Peyer's patch (tissue), 4 donors: Measurements from ENCODE around the gene CCDC187. TPM values are rescaled to one million over a fixed set of nuclear protein-coding genes. Genes with fewer than 3 reads are reported as not detected.

ENCODE experiments used
- DNase-seq, 3 donors: peaks; one replicate each; pipeline ENCODE4 v3.0.0-alpha.2; 2017 to 2019
- H3K27ac ChIP-seq, 4 donors: fragments of 200-600 bp; sonication (generic); one replicate each; pipeline ENCODE4 v1.5.1; 2016 to 2019
- H3K27me3 ChIP-seq, 2 donors: fragments of 200-600 bp; sonication (generic); one replicate each; pipeline ENCODE4 v1.5.1; 2019
- H3K36me3 ChIP-seq, 3 donors: fragments of 200-600 bp; sonication (generic); one replicate each; pipeline ENCODE4 v1.5.1; 2016 to 2019
- H3K4me1 ChIP-seq, 4 donors: fragments of 200-600 bp; sonication (generic); one replicate each; pipeline ENCODE4 v1.5.1; 2016 to 2019
- H3K4me3 ChIP-seq, 4 donors: fragments of 200-600 bp; sonication (generic); 1 replicate in 3 of 4; 2 replicates in 1 of 4; pipeline ENCODE4 v1.5.1; 2016 to 2019; ENCODE audit warnings: mild to moderate bottlenecking in 1 of 4
- H3K9me3 ChIP-seq, 4 donors: fragments of 200-600 bp; sonication (generic); one replicate each; pipeline ENCODE4 v1.5.1; 2016 to 2019; ENCODE audit warnings: mild to moderate bottlenecking in 1 of 4
- CTCF ChIP-seq, 6 experiments: fragments of 450-650 bp in 4 of 6; fragments of 200-600 bp in 2 of 6; sonication (generic) in 1 of 6; IDR thresholded peaks; one replicate each; pipeline ENCODE4 v1.5.1; 2017 to 2019; ENCODE audit warnings: antibody characterized with exemption in 6 of 6, mild to moderate bottlenecking in 3 of 6, moderate library complexity in 1 of 6
- POLR2A ChIP-seq, 2 donors: fragments of 450-650 bp; IDR thresholded peaks; one replicate each; pipeline ENCODE4 v1.5.1; 2017; ENCODE audit warnings: antibody characterized with exemption in 2 of 2, mild to moderate bottlenecking in 2 of 2, moderate library complexity in 2 of 2
- total RNA-seq, 4 donors: library from RNA; depleted of rRNA; stranded (reverse); fragments of >200 nt; gene quantifications; one replicate each; pipeline ENCODE4 v1.1.0, GENCODE V29; 2016

Gene CCDC187
- total RNA-seq, 4 donors from 2014 or later, result 0.35 to 1.0 (median 0.67) TPM; not detected in 1

GRCh38 chr9:136225748-136226679 lies 77.9 kb downstream of the CCDC187 start:
- H3K4me1 ChIP-seq, result peaks cover 0 to 20% (median 2%) of the 10 kb centered on the region in 4 donors
- H3K36me3 ChIP-seq, result peaks cover 0 to 16% (median 0%) of the 10 kb centered on the region in 3 donors
- H3K27me3 ChIP-seq, result no peaks in the 10 kb centered on the region
- DNase-seq, result peak; percentile 68 to 88 (median 84)
- TF ChIP-seq CTCF (IDR thresholded peaks at IDR 0.05) (peak; percentile 54 to 77 (median 71)), POLR2A (IDR thresholded peaks at IDR 0.05) (no peak)
- peak overlapping the region in 2 of 4 donors; percentile 81 to 86 for H3K27ac ChIP-seq
- H3K9me3 ChIP-seq, result no peaks in the 10 kb centered on the region
- peak overlapping the region in 1 of 4 donors; percentile 13 for H3K4me3 ChIP-seq

- H3K4me1 ChIP-seq, result peaks cover 0 to 20% (median 2%) of the 10 kb centered on the region in 4 donors
- no peak for TF ChIP-seq CTCF (IDR thresholded peaks at IDR 0.05)
- TF ChIP-seq POLR2A (IDR thresholded peaks at IDR 0.05), result no peak
- peak overlapping the region in 3 of 4 donors; percentile 25 to 86 (median 81) for H3K27ac ChIP-seq
- peak in 2 of 3 donors; percentile 83 to 89 for DNase-seq
- peaks cover 0 to 16% (median 0%) of the 10 kb centered on the region in 3 donors for H3K36me3 ChIP-seq
- H3K27me3 ChIP-seq, result no peaks in the 10 kb centered on the region
- peak overlapping the region in 1 of 4 donors; percentile 13 for H3K4me3 ChIP-seq
- no peaks in the 10 kb centered on the region for H3K9me3 ChIP-seq
Measured at GRCh38 chr9:136225366-136225747, 78.5 kb downstream of the CCDC187 start.

GRCh38 chr9:136223871-136224640 lies 79.8 kb downstream of the CCDC187 start:
- peaks cover 0 to 16% (median 0%) of the 10 kb centered on the region in 3 donors for H3K36me3 ChIP-seq
- H3K9me3 ChIP-seq, result no peaks in the 10 kb centered on the region
- no peak for DNase-seq
- H3K4me1 ChIP-seq, result peaks cover 0 to 20% (median 2%) of the 10 kb centered on the region in 4 donors
- no peak overlapping the region for H3K4me3 ChIP-seq
- TF ChIP-seq POLR2A (IDR thresholded peaks at IDR 0.05), result no peak
- TF ChIP-seq CTCF (IDR thresholded peaks at IDR 0.05), result no peak
- no peaks in the 10 kb centered on the region for H3K27me3 ChIP-seq
- peak overlapping the region in 2 of 4 donors; percentile 81 to 86 for H3K27ac ChIP-seq

GRCh38 chr9:136222906-136223285 lies 81.0 kb downstream of the CCDC187 start:
- H3K27me3 ChIP-seq, result no peaks in the 10 kb centered on the region
- DNase-seq, result no peak
- H3K9me3 ChIP-seq, result no peaks in the 10 kb centered on the region
- peaks cover 0 to 20% (median 2%) of the 10 kb centered on the region in 4 donors for H3K4me1 ChIP-seq
- no peak for TF ChIP-seq POLR2A (IDR thresholded peaks at IDR 0.05)
- no peak for TF ChIP-seq CTCF (IDR thresholded peaks at IDR 0.05)
- no peak overlapping the region for H3K27ac ChIP-seq
- no peak overlapping the region for H3K4me3 ChIP-seq
- H3K36me3 ChIP-seq, result peaks cover 0 to 25% (median 0%) of the 10 kb centered on the region in 3 donors

GRCh38 chr9:136222166-136222905 lies 81.6 kb downstream of the CCDC187 start:
- Histone ChIP-seq H3K4me1 (peaks cover 0 to 20% (median 2%) of the 10 kb centered on the region in 4 donors), H3K36me3 (peaks cover 0 to 30% (median 0%) of the 10 kb centered on the region in 3 donors), H3K4me3 (no peak overlapping the region), H3K9me3 (no peaks in the 10 kb centered on the region), H3K27me3 (no peaks in the 10 kb centered on the region), H3K27ac (no peak overlapping the region)
- no peak for DNase-seq
- no peak for TF ChIP-seq CTCF (IDR thresholded peaks at IDR 0.05)
- no peak for TF ChIP-seq POLR2A (IDR thresholded peaks at IDR 0.05)
